GM19351 (cell line): ENCODE measurements around the gene PEX14.

Experiments used
- ATAC-seq: cut with Tn5 transposase; IDR thresholded peaks from one replicate; pipeline ENCODE4 v1.9.1; 2021; ENCODE audit warnings: mild to moderate bottlenecking, moderate library complexity; ENCODE audit not compliant: unreplicated experiment

The PEX14 gene

DNA sequence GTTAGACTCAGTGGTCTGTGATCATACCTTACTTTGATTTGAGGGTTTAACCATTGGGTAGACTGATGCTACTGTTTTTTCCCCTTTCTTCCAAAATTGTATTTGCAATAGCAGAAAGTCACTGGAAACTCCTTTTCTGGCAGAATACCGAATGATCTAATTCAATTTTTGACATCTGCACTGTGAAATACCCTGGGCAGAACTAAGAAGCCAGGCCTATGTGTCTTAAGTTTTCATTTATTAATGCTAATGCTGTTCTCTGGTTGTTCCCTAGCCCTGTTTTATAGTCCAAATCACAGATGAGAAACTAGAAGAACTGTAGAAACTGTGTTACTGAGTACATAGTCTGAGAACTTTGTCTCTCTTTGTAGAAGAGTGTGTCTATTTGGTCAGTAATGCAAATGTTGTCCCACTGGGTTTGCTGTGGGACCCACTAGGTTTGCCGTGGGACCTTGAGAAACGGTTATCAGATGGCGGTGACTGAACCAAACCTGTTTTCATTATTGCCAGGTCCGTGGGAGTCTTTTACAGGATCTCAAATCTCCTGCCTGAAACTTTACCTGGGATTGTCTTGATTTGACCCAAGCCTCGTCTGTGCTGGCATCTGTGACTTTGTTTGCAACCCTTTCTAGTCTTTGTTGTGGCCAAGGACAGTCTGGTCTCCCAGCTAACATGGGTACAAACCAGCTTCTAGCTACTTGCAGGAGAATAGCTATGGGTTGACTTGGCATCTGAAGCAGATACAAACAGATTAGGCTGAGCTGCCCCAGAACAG is 41.4 kb downstream of the PEX14 start:
- ATAC-seq: no peak

- no peak for ATAC-seq
Measured at GRCh38 chr1:10516925-10517676, 42.4 kb downstream of the PEX14 start.

GRCh38 chr1:10517677-10517982 is 42.9 kb downstream of the PEX14 start:
- no peak for ATAC-seq

DNA sequence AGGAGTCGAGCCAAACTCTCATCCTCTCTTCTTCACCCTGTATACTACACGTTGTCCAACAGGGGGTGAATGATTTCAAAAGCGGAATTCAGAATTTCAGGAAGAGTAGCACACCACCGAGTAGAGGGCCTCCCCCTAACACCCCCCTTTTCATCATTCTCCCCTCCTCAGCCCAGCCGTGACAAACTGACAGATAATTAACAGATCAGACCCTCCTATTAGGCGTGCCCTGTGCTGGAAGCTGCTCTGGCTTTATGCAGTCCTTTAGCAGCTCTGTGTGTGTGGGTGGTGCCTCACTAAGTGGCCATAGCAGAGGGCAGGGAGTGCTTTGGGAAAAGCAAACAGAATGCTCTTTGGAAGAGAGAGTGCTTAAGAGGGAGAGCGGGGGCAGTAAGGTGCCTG is 44.3 kb downstream of the PEX14 start:
- ATAC-seq: no peak

DNA sequence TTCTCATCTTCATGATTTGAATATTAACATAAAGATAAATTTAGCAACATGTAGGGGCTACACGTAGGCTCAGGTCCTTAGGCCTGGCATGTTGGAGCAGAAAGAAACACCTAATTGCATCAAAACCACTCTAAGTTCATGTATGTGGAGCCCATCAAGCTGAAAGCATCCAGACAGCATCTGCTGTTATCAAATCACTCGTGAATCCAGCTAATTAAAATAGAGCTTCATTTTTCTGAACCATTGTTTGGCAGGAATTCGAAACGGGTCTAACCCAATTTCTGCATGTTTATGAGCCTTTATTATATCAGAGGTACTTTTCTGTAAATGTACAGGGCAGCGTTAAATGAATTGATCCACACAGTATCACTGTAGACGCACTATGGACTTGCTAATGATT is 45.7 kb downstream of the PEX14 start:
- no peak for ATAC-seq

- no peak for ATAC-seq
Measured at GRCh38 chr1:10520952-10521351, 46.2 kb downstream of the PEX14 start.

GRCh38 chr1:10521537-10522157 is 46.9 kb downstream of the PEX14 start:
- no peak for ATAC-seq

DNA sequence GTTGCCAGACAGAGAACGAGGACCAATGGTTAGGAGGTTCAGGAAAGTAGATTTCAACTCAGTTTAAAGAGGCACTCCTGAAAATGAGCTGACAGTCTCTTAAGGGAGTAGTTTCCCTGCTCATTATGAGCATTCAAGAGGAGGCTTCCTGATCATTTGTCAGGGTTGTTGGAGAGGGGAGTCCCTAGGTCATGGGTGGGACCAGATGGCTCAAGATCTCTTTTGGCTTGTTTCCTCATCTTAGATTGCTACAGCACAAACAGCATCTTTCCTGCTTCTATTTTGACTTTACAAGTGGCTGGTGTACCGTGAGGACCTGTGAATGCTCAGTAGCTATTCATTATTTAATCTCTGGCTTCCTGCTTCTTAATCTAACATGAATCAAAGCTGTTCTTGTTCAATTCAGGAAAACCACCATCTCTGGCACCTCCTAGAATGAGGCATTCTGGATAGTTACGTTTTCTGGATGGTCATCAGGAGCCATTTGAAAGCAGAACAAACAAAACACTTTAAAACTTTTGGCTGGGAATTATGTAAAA is 47.6 kb downstream of the PEX14 start:
- ATAC-seq: no peak

DNA sequence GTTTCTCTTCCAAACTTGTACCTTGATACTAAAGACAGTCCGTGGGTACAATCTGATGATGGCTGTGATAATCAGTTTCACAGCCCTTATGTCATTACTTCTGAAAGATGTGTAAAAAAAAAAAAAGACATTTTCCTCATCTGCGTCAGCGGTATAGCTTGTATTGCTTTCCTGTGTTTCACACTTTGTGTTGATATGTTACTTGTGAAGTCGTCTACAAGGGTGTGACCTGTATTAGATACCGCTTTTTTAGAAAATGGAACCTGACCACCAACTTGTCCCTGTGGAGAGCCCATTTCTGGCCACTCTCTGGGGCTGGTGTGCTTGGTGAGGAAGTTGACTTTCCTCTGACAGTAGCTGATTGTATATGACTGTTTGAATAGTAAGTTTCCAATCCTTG is 50.5 kb downstream of the PEX14 start:
- ATAC-seq: no peak

GRCh38 chr1:10528066-10529014 is 53.6 kb downstream of the PEX14 start:
- no peak for ATAC-seq

DNA sequence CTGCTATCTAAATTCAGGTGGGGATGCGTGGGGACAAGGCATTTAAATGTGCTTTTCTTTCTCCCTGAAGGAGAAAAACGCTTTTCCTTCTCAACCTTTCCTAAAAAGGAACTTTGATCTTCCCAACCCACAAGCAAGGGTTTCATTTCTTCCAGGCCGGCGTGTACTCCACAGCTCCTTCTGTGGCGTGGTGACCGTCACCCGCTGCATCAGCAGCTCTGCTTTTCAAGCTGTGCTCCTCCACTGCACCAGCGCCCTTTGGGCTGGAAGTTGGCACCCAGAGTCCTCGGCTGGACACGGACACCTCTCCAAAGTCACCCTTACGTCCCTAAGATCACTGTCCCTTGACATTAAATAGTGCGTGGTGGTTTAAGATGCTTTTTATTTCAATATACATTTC is 54.3 kb downstream of the PEX14 start:
- ATAC-seq: no peak

DNA sequence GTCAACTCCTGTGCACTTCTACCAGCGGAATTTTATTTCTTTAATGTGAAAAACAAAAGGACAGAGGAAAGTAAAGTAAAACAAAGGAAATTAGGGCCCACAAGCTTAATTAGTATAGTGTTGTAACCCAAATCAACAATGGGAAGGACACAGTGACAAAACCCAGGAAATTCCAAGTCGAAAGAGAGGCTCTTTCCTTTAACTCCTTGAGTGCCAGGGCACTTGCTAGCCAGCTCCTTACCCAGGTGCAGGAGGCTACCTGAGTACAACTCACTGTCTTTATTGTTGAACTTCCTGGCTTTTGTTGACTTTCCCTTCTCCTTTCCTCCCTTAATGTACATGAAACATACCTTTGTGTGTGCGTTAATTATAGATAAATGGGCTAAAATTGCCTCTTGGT is 55.0 kb downstream of the PEX14 start:
- ATAC-seq: no peak

DNA sequence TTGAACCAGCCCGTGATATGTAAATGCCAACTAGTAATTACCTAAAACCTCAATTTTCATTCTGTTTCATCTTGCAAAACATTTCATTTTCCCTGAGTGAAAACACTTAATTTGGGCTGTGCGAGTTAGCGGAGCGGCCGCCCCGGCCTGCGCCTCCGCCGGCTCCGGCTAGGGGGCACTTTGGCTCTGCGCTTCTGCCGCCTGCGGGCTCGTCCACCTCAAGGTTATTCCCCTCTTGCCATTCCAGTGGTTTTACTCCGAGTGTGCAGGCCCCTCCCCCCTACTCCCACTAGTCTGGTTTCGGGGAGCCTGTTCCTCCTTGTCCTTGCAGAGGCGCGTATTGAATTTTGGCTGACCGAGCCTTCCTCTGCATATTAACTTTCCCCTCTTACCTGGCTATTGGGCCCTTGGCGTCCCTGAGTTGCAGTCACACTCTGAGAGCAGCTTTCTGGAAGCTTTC is 55.6 kb downstream of the PEX14 start:
- no peak for ATAC-seq

DNA sequence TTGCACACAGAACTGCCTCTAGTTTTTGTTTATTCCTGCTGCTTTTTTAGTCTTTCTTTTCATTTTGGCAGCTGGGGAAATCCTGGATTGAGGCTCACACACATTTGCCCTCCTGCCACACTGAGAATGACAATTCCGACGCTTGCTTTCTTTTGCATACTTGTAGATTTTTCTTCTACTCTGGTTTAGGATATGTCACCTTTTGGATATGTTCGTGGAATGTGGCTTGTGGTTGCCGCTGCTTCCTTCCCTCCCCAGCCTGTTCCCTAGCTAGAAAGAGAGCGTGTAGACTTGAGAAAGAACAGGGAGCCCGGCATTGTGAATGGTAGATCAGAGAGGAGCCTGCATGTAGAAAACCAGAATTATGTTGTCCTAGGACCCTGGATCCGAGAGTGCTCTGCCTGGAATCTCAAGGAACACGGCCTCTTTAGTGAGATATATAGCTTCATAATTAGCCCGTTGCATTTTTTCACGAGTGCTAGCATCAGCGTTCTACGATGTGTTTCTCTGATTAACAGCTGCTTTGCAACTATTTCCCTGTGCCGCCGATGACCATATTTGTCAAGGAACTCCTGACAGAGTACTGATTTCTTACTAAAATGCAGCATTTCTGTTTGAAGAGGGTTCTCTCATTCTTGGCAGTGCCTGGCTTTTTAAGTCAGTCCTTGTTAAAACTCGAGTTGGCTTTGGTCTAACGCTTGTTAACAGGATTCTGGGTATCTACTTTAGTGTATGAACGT is 56.2 kb downstream of the PEX14 start:
- no peak for ATAC-seq

- no peak for ATAC-seq
Measured at GRCh38 chr1:10532362-10532761, 57.6 kb downstream of the PEX14 start.

GRCh38 chr1:10534519-10534918 is 59.8 kb downstream of the PEX14 start:
- ATAC-seq: no peak

DNA sequence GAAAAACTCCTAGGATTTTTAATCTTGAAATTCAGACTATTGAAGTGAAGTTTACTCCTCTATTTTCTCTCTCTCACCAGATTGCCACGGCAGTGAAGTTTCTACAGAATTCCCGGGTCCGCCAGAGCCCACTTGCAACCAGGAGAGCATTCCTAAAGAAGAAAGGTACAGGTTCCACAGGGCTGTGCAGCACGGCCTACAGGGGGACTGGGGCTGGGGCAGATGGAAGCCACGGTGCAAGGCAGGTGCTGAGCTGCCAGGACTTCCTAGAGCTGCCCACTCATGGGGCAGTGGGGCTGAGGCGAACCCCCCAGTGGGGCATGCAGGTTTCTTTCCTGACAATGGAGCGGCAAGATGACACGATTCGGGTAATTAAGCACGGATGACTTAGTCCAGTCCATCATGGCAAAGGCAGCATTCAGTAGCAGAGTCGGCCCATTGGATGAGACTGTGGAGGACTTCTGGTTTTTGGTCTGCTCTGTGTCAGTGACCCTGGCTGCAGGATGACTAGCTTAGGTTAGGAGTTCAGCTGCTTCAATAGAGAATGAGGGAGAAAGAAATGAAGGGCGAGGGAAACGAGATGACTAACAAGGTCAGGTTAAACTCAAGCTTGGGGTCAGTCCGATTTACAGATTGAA is 61.5 kb downstream of the PEX14 start:
- no peak for ATAC-seq

DNA sequence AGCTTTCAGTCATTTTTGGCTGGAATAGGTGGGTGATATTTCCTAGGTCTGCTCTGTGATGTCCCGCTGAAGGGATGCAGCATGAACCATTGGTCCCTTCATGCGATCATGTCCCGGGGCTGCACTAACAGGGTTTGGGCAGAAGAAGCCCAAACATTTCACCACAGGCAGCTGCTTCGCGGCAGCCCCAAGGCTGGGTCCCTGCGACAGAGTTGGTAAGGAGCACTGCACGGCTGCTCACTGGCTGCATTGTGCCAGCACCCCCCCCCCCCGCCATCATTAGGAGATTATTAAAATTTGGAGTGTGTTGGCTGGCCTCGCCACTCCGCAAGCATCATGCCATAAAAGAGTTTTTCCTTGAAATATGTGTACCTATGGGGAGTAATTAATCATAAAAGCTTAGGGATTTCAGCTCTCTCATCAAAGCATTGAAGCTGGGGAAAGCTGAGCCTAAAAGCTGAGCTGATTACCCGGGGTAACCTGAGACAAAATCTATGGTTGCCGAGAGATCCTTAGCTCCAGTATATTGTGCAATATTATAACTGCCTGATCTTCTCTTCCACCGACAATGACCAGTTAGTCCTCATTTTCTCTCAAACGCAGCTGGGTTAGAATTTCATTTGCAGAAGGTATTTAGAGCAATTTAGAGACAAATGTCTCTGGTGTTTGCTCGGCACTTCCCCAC is 62.5 kb downstream of the PEX14 start:
- ATAC-seq: no peak
